ENCODE results near the gene RNF141.

The RNF141 gene

DNA sequence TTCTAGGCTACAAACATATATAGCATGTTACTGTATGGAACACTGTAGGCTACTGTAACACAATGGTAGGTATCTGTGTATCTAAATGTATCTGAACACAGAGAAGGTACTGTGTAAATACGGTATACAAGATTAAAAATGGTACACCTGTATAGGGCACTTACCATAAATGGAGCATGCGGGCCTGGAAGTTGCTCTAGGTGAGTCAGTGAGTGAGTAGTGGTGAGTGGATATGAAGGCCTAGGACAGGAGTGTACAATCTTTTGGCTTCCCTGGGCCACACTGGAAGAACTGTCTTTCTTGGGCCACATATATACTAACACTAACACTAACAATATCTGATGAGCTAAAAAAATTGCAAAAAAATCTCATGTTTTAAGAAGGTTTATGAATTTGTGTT is 21.4 kb downstream of the RNF141 start:
- no peak for DNase-seq

GRCh38 chr11:10518891-10519290 is 22.1 kb downstream of the RNF141 start:
- no peak for DNase-seq

DNA sequence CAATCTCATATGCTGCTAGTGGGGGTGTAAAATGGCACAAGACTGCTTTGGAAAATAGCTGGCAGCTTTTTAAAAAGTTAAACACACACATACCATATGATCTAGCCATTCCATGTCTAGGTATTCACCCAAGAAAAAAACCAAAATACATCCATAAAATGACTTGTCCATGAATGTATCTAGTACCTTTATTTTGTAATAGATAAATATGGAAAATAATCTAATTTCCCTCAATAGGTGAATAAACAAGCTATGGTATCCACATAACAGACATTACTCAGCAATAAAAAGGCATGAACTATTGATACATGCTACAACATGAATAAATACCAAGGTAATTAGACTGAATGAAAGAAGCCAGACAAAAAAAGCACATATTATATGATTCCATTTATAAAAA is 22.9 kb downstream of the RNF141 start:
- DNase-seq, result no peak

- no peak for DNase-seq
Observed at GRCh38 chr11:10515418-10515817, 25.6 kb downstream of the RNF141 start.

- DNase-seq, result no peak
Observed at GRCh38 chr11:10514709-10515108, 26.3 kb downstream of the RNF141 start.

GRCh38 chr11:10514202-10514601 is 26.8 kb downstream of the RNF141 start:
- DNase-seq, result peak in 1 of 2 experiments; percentile 37

DNA sequence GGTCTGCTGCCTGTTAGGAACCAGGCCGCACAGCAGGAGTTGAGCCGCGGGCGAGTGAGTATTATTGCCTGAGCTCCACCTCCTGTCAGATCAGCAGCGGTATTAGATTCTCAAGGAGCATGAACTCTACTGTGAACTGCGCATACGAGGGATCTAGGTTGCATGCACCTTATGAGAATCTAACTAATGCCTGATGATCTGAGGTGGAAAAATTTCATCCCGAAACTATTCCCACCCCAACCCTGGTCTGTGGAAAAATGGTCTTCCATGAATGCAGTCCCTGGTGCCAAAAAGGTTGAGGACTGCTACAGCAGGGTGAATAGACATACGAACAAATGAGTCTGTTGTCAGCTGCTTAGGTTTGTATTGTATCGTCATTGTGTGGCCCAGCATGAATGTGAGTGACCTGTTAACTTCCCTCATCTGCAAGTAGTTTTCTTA is 29.8 kb downstream of the RNF141 start:
- DNase-seq, result no peak

- no peak for DNase-seq
Observed at GRCh38 chr11:10506008-10506370, 35.0 kb downstream of the RNF141 start.

DNA sequence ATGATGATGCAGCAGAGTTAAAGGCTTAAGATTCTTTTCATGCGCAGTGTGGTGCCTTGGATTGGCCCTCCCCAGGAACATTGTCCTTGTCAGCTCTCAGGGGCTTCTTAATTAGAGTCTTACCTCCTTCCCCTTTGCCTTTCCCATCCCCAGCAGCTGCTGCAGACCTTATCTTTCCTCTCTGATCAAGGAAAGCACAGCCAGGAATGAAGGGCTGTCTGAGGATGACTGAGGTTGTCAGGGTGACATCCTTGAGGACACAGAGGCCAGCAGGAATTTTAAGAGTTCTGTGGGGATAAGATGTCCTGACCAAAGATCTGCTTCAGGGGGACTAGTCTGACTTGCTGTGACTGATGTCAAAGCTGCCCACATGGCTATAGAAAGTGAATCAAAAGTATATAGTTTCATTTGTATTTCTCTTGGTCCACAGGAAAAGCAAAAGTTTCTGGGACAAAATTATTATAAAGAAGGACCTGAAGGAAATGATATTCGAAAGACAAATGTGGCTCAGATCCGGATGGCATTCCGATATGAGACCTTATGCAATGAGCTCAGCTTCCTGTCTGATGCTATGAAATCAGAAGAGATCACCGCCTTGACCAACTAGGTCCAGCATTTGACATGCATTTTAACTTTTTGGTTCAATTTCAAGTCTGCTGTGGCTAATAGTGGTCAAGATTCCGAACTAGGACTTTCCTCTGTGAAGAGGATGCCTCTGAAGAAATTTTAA is 35.5 kb downstream of the RNF141 start:
- DNase-seq, result no peak

DNA sequence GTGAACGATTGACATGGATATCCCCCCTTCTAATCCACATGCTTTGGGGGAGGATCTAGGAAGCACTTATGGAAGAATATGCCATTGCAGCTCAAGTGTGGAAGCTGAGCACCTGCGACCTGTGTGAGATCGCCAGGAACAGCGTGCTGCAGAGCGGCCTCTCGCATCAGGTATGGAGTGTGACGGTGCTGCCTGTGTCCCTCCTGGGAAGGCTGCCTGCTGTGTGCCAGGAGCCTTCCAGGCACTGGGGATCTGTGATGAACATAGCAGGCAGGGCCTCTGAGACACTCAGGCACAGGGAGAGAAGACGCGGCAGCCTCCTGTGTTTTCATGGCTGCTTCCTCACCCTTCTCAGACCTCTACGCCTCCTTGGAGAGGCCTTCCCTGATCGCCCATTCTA is 36.5 kb downstream of the RNF141 start:
- no peak for DNase-seq

- no peak for DNase-seq
Observed at GRCh38 chr11:10503777-10504480, 37.1 kb downstream of the RNF141 start.

DNA sequence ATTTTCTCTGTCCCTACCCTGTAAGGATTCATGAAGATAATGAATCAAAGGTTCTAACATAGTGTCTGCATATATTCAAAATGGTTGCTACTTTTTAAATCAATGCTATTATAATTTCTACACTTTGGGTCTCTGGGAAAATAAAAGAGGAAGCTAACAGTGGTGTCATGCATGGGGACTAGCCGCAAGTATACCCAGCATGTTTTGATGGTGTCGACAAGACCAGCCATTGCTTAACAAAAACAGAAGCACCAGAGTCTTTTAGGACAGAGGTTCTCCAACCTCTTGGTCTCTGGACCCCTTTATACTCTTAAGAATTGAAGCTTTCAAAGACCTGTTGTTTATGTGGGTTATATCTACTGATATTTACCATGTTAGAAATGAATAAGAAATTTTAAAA is 37.8 kb downstream of the RNF141 start:
- no peak for DNase-seq

GRCh38 chr11:10502770-10503169 is 38.2 kb downstream of the RNF141 start:
- DNase-seq, result no peak

GRCh38 chr11:10502065-10502680 is 38.8 kb downstream of the RNF141 start:
- DNase-seq, result no peak

DNA sequence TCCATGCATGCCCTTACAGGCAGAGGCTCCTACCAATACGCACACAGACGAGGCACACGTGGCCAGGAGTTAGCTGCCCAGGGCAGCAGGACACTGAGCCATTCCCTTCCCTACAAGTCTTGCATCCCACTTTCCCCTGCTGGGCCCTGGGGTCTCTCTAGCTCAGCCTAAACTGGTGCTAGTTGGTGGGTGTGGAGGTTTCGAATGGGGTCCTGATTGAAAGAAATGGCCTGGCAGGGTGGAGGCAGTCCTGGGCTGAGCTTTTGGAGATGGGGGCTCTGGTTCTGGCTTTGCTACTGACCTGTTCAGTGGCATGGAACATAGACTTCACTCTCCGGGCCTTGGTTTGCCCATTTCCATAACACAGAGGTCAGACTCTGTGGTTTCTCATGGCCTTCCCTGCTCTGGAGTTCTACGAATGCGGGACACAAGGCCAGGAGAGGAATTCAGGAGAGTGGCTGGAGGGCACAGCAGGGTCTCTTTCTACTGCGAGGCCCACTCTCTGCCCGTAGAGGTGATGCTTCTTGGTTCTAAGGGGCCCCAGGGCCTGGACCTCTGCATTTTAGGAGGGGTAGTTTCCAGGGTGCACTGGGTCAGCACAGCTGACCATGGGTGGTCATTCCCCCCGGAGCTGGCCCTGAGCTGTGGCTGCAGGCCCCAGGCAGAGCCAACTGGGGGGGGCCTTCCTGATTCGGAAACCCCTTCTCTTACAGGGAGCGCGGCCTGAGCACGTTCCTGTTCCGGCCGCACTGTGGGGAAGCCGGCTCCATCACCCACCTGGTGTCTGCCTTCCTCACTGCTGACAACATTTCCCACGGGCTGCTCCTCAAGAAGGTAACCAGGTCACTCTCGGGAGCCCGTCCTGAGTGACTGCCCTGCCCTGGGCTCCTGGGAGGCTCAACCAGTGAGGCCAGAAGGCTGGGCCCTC is 40.0 kb downstream of the RNF141 start:
- DNase-seq, result no peak

- no peak for DNase-seq
Observed at GRCh38 chr11:10499874-10500601, 40.9 kb downstream of the RNF141 start.

GRCh38 chr11:10499452-10499851 is 41.5 kb downstream of the RNF141 start:
- no peak for DNase-seq

GRCh38 chr11:10498426-10499250 is 42.3 kb downstream of the RNF141 start:
- DNase-seq, result no peak

DNA sequence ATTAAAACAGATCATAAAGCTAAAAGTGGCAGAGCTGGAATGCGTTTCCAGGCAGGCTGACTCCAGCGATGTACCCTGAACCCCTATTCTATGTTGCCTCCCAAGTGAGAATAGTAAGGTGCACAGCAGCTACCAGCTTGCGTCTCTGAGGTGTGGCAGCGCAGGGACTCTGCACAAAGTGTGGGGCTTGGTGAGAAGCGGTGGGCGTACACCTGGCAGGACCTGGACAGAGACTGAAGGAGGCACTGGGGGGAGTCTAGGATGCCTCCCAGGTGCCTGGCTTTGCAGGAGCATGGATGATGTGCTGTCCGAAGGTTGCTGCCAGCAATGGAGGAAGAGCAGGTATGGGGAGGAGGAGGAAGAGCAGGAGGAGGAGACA is 43.0 kb downstream of the RNF141 start:
- no peak for DNase-seq

- no peak for DNase-seq
Observed at GRCh38 chr11:10497371-10498021, 43.5 kb downstream of the RNF141 start.
